GM20000 (cell line): Measurements from ENCODE around the gene NME3.
A peak's percentile ranks its signal among the peaks of the same experiment; 100 is the strongest.

ENCODE experiments used
- DNase-seq: peaks from one replicate; pipeline ENCODE4 v3.0.0; 2012; ENCODE audit warnings: low spot score
- CTCF ChIP-seq: IDR thresholded peaks from 2 replicates; pipeline ENCODE4 v1.5.1; 2012; ENCODE audit warnings: mild to moderate bottlenecking, control low read depth; ENCODE audit errors: extremely low read depth, missing control alignments

NME3 gene

GRCh38 chr16:1784977-1785845, 13.9 kb upstream of the NME3 start:
- TF ChIP-seq CTCF: no peak
- DNase-seq: no peak

GRCh38 chr16:1782408-1783264, 11.3 kb upstream of the NME3 start, which contains the start of the genes NUBP2 and SPSB3:
TSS of gene NUBP2 (plus strand) at chr16:1782960. CDS start at chr16:1783021, 61 bp downstream.
TSS of gene SPSB3 (minus strand) at chr16:1782571. CDS start at chr16:1781483, 1,088 bp downstream.
- TF ChIP-seq CTCF: no peak
- DNase-seq: peak; percentile 99

- DNase-seq: peak; percentile 67
- TF ChIP-seq CTCF: no peak
Observed at GRCh38 chr16:1781758-1782407, 10.5 kb upstream of the NME3 start.

GRCh38 chr16:1781254-1781653, 9.9 kb upstream of the NME3 start:
- DNase-seq: no peak
- TF ChIP-seq CTCF: no peak

GRCh38 chr16:1780677-1781072, 9.3 kb upstream of the NME3 start:
- DNase-seq: no peak
- TF ChIP-seq CTCF: no peak

GRCh38 chr16:1779741-1780676, 8.7 kb upstream of the NME3 start:
- no peak for DNase-seq
- TF ChIP-seq CTCF: no peak
